ENCODE data around the gene CPOX.
"Not testable (repeated sequence)": the region's sequence is repeated elsewhere in the genome, so short reads cannot be mapped to it uniquely, and the experiment has no call there.

CPOX gene

DNA sequence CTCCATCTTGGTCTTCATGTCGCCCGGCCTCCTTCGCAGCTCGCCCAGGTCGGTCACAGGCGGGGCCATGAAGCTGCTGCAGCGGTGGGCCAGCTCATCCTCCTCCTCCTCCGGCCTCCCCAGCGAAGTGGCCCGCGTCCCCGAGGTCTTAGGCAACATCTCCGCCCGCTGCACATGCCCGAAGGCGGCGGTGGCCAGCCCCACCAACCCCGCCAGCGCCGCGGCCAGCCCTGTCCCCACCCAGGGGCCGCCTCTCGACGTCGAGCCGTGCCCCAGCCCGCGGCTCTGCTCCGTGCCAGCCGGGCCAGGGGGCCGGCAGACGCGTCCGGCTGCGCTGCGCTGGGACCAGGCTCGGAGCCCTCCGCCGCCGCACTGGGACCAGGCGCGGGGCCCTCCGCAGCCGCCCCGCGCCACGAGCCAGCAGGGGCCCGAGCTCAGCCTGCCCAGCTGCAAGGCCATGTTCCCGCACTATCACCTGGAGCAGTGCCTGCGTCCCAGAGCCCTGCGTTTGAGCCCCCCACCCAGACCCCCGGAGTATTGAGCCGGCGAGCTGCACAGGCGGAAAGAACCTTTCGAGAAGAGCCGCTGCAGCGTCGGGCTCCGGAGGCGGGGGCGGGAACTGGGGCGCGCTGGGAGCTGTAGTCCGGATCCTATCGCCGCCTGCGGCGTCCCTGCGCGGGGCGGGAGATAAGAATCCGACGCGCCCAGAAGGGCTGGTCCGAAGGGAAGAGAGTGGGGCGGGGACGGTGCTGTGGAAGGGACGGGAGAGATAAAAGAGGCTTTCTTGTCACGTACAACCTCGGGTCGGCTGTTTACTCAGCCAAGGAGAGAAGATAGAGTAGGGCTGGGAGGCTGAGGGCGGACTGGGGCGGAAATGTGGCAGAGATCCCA lies at the start of gene CPOX:
CPOX (minus strand) TSS at position 566 of the 891 bp plus-strand sequence; CDS start at position 459, 107 bp downstream.
- peak; percentile 94 for DNase-seq (ENCODE audit: low spot score)

DNA sequence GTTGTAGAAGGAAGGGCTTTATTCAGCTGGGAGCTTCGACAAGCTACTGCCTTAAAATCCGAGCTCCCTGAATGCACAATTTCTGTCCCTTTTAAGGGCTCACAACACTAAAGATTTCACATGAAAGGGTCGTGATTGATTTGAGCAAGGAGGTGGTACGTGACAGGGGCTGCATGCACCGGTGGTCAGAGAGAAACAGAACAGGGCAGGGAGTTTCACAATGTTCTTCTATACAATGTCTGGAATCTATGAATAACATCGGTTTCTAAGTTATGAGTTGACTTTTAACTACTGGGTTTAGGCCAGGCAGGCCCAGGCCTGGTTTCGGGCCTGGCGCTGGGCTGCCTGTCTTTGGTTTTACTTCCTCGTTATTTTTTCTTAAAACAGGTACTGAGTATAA lies 49.4 kb upstream of the CPOX start:
- not testable (repeated sequence) for DNase-seq (ENCODE audit: low spot score)

DNA sequence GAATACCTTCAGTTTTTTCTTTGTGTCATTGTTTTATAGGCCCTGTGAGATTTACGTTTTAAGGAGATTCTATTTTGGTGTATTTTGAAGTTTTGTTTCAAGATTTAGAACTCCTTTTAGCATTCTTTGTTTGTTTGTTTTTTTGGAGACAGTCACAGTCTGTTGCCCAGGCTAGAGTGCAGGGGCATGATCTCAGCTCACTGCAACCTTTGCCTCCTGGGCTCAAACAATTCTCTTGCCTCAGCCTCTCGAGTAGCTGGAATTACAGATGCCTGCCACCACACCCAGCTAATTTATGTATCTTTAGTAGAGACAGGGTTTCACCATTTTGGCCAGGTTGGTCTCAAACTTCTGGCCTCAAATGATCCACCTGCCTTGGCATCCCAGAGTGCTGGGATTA lies 48.3 kb upstream of the CPOX start:
- not testable (repeated sequence) for DNase-seq (ENCODE audit: low spot score)

DNA sequence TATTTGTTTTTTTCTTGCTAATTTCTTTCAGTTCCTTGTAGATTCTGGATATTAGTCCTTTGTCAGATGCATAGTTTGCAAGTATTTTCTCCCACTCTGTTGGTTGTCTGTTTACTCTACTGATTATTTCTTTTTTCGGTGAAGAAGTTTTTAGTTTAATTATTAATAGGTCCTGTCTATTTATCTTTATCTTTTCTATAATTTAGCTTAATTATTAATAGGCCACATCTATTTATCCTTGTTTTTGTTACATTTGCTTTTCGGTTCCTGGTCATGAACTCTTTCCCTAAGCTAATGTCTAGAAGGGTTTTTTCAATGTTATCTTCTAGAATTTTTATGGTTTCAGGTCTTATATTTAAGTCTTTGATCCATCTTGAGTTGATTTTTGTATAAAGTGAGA lies 45.1 kb upstream of the CPOX start:
- DNase-seq (ENCODE audit: low spot score), result not testable (repeated sequence)

DNA sequence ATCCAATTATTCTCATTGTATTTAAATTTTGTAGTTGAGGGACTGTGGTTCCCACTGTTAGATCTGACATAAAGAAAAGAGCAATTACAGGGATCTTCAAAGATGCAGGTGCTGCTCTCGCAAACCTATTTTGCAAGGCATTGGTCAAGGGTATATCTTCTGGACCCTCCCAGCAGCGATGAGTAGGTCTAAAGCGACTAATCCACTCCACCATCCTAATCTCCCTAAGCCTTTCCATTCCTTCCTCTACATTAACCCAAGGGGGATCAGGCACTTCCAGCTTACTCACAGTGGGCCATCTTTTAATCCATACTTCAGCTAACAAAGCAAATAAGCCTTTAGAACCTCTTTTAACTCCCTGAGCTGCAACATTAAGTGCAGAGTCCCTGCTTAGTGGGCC lies 37.0 kb upstream of the CPOX start:
- DNase-seq (ENCODE audit: low spot score), result no peak

DNA sequence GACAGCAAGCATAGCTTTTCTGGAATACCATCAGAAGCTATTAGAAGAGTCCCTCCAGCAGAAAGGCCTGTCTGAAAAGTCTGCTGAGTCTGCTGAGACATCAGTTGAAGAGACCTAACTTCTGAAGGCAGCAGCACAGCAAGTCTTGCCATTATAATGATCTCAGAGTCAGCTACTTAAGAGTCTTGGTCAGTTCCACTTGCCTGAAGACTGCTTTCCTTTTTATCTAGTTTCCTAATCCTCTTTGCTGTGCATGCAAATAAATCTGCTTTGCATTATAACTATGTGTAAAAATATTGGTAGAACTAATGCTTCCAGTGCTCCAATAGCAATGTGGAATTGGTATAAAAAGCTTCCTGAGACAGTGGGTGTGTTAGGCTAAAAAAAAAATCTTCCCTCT lies 34.9 kb upstream of the CPOX start:
- DNase-seq (ENCODE audit: low spot score), result no peak

DNA sequence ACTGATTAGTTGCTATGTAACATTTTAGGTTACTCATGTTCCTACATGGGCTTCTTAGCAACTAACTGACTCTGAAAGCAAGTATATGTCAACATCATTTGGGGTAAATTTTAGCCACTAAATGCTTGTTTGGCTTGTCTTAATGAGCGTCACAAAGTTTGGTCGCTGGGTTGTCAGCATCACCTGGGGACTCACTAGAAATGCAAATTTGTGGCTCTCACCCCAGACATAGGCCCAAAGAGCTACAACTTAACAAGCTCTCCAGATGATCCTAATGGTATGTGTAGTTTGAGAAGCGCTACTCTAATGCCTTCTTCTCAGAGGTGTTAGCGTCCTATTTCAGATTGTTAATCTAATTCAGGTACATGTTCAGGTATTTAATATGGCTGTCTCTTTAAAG lies 32.7 kb upstream of the CPOX start:
- DNase-seq (ENCODE audit: low spot score), result no peak

DNA sequence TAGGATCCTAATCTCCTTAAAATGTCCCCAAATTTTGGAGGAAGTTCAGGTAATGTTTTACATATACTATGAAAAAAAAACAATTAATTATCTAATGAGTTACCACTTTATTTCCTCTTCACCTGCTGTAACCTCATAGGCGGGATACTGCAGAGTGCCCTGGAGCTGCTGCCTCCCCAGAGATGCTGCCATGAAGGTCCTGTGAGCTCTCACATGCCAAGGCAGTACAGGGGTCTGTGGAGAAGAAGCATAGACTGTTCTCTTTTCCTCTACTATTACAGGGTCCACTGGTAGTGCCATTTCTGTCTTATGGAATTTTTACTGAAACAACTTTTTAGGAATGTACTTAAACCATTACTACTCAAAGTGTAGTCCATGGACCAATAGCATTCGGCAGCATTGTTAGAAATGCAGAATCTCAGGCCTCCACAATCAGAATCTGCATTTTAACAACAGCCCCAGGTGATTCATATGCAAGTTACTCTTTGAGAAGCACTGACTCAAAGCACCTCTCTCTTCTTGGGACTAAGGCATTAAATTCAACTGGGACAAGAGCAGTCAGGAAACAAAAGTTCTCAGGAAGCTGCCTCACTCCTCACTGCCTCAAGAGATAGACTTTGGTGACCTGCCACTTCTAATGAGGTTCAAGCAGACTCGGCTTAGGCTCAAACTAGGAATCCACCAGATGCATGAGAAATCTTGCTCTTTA lies 30.3 kb upstream of the CPOX start:
- DNase-seq (ENCODE audit: low spot score), result no peak

DNA sequence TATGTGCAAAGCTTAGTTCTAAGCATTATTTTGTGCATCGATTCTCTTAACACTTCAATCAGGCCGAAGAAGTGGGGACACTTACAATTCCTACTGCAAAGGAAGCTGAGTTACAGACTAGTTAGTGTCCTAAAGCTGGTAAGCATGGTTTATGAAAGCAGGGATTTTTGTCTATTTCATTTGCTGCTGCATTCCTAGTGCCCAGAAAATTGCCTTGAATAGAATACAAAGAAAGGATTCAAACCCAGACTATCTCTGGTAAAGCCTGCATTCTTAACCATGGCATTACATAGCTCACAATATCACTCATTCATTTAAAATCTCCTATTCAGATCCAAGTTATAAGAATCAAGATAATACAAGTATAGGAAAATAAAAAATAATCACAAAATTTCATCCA lies 24.4 kb upstream of the CPOX start:
- no peak for DNase-seq (ENCODE audit: low spot score)

DNA sequence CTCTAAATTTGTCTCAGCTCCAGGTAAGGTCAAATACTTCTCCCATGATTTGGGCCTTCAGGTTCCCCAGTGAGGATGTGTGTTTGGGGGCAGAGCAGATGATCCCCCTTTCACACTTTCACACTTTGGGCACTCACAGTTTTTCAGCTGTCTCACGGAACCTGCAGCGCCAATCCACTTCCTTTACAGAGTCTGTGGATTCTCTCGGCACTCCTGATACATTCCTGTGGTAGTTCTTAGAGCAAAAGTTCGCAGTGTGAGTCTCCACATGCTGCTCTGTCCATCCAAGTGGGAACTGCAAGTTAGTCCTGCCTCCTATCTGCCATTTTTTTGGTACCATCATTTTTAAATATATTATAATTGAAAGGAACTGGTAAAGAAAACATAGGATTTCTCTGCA lies 20.2 kb upstream of the CPOX start:
- no peak for DNase-seq (ENCODE audit: low spot score)

DNA sequence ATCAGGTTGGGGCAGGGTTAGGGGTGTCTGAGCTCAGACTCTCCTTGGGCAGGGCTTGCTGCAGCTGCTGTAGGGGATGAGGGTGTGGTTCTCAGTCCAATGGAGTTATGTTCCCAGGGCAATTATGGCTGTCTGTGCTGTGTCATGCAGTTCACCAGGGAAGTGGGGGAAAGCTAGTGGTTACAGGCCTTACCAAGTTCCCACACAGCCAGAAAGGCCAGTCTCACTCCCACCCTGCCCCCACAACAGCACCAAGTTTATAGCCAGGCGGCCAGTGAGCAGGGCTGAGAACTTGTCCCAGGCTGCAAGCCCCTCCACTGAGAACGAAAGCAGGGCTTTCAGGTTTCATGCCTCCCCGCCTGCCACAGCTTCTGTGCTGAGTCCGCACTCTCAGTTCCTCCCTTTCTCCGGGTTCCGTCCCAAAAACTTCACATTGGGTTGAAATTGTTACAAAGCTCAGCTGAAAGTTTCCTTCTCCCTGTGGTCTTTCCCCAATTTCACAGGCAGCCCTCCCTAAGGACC lies 19.6 kb upstream of the CPOX start:
- DNase-seq (ENCODE audit: low spot score), result no peak

DNA sequence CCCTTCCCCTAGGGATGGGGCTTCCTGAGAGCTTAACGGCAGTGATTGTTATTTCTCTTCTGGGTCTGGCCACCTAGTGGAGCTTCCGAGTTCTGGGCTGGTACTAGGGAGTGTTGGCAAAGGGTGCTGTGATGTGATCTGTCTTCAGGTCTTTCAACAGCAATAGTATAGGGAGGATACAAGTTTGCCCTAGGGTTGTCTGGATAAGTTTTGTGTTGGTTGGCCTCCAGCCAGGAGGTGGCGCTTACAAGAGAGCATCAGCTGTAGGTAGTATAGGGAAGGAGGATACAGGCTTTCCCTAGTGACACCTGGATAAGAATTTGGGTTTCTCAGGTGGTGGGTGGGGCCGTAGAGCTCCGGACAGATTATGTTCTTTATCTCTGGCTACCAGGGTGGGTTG lies 19.2 kb upstream of the CPOX start:
- DNase-seq (ENCODE audit: low spot score), result no peak

DNA sequence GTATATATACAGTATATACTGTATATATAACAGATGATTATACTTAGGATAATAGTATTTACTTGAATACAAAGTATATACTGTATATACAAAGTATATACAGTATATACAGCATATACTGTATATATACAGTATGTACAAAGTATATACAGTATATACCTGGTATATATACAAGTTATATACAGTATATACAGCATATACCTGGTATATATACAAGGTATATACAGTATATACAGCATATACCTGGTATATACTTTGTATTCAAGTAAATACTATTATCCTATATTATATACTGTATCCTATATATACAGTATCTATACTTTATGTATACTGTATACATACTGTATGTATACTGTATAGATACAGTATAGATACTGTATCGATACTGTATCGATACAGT lies 14.6 kb upstream of the CPOX start:
- no peak for DNase-seq (ENCODE audit: low spot score)

DNA sequence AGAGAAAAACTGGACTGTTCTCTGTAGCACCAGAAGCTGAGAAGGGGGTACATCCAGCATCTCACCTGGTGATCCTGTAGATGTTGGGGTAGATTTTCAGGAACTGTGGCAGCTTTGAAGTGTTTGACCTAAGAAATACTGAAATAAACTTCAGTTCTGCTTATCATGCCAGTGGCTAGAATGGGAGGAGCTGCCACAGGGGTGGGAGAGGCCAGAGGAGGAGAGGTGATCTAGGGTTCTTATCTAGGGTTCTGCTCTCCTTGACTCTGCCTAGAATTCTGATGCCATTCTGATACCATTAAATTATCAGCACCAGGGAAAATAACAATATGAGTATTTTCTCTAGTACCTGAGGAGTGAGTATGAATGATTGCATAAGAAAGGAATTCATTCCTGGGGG lies 10.2 kb upstream of the CPOX start:
- no peak for DNase-seq (ENCODE audit: low spot score)

DNA sequence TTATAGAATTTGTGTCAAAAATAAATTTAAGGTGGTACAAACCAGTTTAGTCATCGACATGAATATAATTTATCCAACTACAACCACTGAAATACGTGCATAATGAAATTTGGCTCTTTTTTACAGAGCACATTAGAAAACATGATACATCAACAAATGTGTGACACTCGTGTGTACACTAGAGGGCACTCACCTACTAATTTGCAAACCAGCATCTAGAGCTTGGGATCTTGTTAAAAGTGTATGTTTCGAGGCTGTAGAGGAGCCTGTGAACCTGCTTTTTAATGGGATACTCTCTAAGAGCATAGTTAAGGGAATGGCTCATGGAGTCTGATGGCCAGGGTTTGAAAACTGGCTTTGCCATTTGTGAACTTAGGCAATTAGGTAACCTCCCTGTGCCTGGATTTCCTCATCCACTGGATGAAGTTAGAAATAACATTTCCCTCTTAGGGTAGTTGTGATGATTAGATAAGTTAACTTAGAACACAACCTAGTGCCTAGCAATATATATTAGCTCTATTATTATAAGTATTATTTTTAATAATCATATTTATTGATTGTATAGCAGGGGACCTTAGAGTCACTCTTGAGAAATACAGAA lies 8.8 kb upstream of the CPOX start:
- peak; percentile 73 for DNase-seq (ENCODE audit: low spot score)

DNA sequence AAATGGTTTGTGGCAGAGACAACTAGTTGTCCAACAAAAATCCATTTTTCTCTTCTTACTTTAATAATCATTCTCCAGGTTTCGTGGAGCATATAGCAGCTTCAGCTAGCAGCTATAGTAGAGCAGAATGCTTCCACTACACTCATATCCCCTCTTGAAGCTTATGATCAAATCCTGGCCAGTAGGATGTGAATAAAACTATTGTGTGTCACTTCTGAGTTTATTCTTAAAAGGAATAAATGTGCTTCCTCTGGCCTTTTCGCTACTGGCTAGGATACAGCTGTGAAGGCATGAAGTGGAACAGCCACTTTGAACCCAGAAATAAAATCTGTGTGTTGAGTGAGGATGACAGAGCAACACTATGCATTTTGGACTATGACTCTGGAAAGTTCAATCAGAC lies 7.8 kb upstream of the CPOX start:
- no peak for DNase-seq (ENCODE audit: low spot score)

DNA sequence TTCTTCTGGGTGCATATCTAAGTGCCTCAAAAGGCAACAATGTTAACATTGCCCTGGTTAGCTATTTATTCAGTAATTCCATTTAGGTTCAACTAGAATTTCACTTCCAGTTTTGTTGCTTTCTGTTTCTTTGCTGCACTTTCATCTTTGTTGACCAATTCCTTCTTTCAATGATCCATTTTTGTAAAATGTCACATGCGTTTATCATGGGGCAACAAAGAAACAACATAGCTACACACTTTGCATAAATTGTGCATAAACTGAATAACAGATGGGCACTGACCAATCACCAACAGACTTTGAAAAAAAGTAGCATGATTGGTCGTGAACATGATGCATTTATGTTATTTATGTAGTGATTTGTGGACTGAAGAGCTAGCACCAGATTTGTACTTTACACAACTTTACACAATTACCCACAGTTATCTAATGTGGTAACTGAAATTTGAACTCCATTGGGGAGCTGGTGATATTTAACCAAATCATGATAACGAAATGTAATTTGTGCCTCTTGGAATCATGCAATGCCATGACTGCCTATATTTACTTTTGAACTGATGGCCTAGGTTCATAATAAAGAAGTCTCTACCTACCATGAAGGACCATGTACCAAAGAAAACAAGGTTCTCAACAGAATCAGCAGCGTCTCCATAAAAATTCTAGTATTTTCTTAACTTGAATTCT lies 7.1 kb upstream of the CPOX start:
- no peak for DNase-seq (ENCODE audit: low spot score)

DNA sequence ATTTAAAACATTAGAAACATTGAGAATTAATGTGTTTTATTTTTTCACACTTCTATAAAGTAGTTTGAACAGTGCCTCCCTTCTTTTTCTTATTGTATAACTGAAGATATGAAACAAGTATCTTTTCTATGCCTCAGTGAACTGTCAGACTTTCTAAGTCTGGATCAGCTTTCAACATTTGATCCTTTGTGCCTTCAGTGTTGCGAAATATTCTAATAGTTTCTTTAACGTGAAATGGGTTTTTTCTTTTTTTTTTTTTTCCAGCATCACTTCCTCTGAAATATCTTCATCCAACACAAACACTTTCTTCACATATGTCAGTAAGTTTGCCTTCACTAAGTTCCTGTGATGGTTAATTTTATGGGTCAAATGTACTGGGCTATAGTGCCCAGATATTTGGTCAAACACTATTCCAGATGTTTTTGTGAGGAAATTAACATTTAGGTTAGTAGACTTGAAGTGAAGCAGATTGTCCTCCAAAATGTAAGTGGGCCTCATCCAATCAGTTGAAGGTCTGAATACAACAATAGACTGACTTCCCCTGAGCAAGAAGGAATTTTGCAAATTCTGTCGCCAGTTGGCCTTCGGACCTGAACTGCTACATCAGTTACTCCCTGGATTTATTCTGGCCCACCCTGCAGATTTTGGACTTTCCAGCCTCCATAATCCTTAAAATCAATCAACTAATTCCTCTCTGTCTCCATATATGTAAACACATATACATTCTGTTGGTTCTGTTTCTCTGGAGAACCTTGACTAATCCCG lies 6.4 kb upstream of the CPOX start:
- no peak for DNase-seq (ENCODE audit: low spot score)

DNA sequence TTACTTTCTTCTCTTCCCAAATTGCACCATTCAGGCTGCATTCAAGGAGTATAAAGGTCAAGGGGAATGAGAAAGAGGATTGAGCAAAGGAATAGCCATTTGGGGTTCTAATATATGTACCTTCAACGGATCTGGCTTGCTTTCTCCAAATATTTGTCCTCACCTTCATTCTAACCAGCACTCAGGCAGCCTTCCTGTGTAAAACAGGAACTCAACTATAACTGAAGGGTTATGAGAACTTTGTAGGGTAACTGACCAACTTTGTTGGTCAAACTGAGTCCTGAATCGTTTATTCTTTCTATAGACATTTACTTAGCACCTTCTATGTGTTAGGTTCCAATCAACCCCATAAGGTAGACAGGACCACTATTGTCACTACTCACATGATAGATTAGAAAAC lies 5.1 kb upstream of the CPOX start:
- no peak for DNase-seq (ENCODE audit: low spot score)

DNA sequence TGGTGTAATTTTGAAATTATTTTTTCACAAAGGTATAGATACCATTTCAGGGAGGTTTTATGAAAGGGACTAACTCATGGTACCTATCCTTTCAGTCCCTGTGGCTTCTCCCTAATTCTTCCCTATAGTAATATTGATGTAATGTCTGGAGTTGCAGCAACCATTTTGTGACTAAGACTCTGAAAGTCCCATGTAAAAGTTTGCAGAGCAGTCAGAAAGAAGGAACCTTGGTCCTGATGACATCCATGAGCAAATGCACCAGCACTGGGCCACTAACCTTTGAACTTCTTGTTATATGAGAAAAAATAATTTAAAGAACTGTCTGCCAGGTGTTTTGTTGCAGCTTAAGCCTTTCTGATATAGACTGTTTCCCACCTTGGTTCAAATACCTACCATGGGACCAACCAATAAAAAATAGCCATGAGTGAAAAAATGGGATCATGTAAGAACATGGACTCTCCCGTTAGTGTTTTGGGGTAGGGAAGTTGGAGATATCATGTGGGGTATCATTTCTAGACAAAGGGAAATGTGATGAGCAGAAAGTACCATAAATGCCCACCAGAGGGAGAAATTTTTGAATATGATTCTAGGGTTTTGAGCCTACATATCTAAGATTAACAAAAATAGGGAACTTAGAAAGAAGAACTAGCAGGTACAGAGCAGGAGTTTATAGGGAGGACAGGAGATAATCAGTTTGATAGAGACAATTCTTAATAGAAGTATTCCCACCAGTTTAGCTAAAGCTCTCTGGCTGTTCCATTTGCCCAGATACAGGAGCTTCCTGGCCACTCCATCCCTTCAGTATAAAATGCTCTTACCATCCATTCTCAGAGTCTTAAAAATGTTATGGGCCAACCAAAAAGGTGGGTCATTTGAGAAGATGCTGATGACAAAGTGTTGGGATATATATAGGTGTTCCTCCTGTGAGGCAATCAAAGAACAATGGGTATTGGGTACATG lies 3.4 kb upstream of the CPOX start:
- peak; percentile 22 for DNase-seq (ENCODE audit: low spot score)
